Sigmoid colon (tissue), 4 donors: ENCODE results near the gene IDH2.

Experiments used
- EP300 ChIP-seq, 4 donors: sonication (generic); formaldehyde crosslinking; IDR thresholded peaks; one replicate each; pipeline ENCODE4 v1.6.1; 2017; ENCODE audit warnings: antibody characterized with exemption in 4 of 4
- POLR2A ChIP-seq, 2 donors: fragments of 450-650 bp; IDR thresholded peaks; one replicate each; pipeline ENCODE4 v1.6.1; 2016; ENCODE audit warnings: antibody characterized with exemption in 2 of 2, mild to moderate bottlenecking in 2 of 2, moderate library complexity in 2 of 2
- POLR2AphosphoS5 ChIP-seq, 4 donors: sonication (generic); formaldehyde crosslinking; IDR thresholded peaks; one replicate each; pipeline ENCODE4 v1.6.1; 2017; ENCODE audit warnings: antibody characterized with exemption in 4 of 4
- TF ChIP-seq, protein P1 (sequence below), 4 experiments: fragments of 450-650 bp in 3 of 4; fragments of 200-600 bp in 1 of 4; IDR thresholded peaks; one replicate each; pipeline ENCODE4 v1.5.1; 2016 to 2019; ENCODE audit warnings: antibody characterized with exemption in 4 of 4, mild to moderate bottlenecking in 3 of 4, moderate library complexity in 2 of 4

DNA sequence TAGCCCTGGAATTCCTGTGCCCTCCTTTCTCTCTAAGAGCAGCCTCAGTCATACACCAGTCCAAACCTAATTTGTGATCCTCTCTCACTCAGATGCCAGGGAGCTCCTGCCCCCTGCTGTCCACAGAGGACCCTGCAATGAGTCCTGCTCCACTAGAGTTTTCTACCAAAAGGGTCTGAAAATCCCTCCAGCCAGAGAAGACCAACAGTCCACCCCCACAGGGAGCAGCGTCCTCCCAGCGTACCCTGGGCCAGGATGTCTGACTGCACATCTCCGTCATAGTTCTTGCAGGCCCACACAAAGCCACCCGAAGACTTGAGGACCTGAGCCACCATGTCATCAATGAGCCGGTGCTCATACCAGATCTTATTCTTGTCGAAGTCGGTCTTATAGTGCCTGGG is 15.4 kb downstream of the IDH2 start:
- TF ChIP-seq, protein P1, sequence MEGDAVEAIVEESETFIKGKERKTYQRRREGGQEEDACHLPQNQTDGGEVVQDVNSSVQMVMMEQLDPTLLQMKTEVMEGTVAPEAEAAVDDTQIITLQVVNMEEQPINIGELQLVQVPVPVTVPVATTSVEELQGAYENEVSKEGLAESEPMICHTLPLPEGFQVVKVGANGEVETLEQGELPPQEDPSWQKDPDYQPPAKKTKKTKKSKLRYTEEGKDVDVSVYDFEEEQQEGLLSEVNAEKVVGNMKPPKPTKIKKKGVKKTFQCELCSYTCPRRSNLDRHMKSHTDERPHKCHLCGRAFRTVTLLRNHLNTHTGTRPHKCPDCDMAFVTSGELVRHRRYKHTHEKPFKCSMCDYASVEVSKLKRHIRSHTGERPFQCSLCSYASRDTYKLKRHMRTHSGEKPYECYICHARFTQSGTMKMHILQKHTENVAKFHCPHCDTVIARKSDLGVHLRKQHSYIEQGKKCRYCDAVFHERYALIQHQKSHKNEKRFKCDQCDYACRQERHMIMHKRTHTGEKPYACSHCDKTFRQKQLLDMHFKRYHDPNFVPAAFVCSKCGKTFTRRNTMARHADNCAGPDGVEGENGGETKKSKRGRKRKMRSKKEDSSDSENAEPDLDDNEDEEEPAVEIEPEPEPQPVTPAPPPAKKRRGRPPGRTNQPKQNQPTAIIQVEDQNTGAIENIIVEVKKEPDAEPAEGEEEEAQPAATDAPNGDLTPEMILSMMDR (IDR thresholded peaks at IDR 0.05) = peak in 2 of 4 experiments; percentile 31 to 51
- TF ChIP-seq POLR2AphosphoS5 (IDR thresholded peaks at IDR 0.05) (no peak), EP300 (IDR thresholded peaks at IDR 0.05) (no peak), POLR2A (IDR thresholded peaks at IDR 0.05) (no peak)
